Head of caudate nucleus (tissue), 42 donors: ENCODE measurements around the gene TM4SF4.

Source experiments
- DNase-seq, 42 donors: peaks; one replicate each; pipeline versions ENCODE4 v3.0.0 to v3.0.0-alpha.2; 2020 to 2021; ENCODE audit warnings: mixed read lengths in 7 of 42
- intact Hi-C: fragments of 100-400 bp; cut with DNase I; formaldehyde crosslinking; loops from one replicate; pipeline ENCODE4 v1.15.0; 2022

TM4SF4 gene

DNA sequence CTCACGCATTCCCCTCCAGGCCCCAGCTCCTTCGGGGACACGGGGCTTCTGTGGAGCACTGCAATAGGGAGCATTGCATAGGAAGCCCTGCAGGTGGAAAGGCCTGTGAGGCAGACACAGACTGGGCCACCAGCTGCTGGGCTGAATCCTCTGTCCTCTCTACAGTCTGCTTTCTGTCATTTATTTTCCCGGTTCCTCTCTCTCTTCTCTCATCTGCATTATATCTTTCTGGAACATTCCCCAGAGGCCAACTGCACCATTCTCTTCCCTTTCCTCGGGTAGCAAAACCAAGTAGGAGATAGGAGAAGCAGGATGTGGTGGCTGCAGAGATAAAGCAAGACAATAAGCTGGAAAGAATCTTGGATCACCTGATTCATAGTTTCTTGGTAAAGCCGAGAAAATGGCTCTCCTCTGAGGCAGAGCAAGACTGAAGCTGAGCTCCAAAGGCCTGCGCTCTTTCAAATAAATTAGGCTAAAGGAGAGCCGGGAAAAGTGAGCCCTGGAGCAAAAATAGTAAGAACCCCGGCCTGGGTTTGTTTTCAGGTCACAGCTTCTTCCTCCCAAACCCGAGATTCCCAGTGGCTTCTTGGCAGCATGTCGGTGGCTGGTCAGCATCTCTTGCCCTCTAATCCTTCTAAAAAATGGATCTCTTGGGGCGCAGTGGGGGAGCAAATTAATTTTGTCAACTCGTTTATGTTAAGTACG, 5.3 kb downstream of the TM4SF4 start:
- intact Hi-C loops = loop anchor here (10.0 kb wide), 1 partner anchor 85 kb away; no protein-coding TSS in a partner anchor
- no peak for DNase-seq

DNA sequence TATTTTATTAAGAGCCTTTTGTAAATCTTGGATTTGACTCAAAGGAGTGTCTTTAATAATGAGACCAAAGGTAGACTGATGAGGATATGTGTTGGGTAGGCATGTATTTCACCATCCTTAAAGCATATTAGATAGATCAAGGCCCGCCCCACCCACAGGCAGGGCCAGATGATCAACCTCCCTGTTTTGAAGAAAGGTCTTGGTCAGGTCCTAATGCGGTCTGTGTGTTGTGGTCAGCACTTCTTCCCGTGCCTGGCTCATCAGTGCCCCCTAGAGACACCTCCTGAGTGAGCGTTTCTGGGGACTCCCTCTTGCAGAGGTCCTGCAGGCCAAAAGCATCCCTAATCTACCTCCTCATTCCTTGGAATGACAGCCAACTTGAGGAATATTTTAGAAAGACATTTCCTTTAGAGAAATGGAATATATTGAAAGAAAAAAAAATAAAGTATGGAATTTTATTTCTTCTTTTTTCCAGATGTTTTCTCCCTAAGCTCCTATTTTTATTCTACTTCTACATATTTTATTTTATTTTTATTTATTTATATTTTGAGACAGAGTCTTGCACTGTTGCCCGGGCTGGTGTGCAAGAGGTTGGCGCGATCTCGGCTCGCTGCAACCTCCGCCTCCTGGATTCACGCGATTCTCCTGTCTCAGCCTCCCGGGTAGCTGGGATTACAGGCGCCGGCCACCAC, 6.0 kb downstream of the TM4SF4 start:
- intact Hi-C loops = loop anchor here (10.0 kb wide), 1 partner anchor 86 kb away; no protein-coding TSS in a partner anchor

DNA sequence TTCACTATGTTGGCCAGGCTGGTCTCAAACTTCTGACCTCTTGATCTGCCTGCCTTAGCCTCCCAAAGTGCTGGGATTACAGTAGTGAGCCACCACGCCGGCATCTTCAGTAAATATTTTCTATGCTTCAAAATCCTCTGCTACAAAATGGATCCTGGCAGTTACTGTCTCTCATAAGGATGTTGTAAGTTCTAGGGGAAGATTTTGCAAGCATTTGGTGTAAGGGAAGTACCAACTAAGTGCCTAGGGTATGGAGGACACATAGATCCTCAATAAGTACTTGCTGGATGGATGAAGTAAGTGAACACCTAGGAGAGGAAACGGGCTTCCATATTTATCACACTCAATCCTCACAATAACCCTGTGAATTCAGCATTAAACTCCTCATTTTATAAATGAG, 6.6 kb downstream of the TM4SF4 start:
- DNase-seq = no peak
- intact Hi-C loops = loop anchor here (10.0 kb wide), 1 partner anchor 86 kb away; no protein-coding TSS in a partner anchor

More for the DNA sequence above, 6.0 kb downstream of the TM4SF4 start:
- DNase-seq = peak in 41 of 42 donors; percentile 18 to 86 (median 66)

DNA sequence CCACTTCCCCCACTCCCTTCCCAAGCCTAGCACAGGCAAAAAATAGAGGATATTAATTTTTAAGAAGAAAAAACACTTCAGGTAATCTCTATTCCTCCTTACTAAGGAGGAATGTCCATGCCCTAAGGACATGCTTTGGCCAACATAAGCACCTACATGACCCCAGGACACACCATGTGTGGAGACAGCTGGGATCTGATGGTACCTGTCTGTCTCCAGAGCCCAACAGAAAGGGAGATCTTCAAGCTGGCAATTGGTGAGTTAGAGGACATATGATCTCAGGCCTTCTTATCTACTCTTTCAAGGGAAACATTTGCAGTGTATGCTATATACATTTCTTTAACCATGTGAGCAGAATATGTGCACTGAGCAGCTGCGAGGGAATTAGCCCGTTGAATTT, 7.0 kb downstream of the TM4SF4 start:
- no peak for DNase-seq
- intact Hi-C loops = loop anchor here (10.0 kb wide), 1 partner anchor 87 kb away; no protein-coding TSS in a partner anchor

DNA sequence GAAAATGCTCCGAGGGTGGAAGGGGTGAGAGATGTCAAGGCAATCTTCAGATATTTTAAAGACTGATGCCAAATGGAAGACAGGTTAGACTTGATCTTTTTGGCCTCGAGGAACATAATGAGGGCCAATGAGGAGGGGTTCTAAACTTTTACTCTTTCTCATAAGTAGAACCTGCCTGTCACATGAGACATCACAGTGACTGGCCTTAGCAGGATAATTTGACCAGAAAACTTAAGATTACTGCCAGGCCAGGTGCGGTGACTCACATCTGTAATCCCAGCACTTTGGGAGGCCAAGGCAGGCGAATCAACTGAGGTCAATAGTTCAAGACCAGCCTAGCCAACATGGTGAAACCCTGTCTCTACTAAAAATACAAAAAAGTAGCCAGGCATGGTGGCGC, 12.2 kb downstream of the TM4SF4 start:
- DNase-seq = no peak
- intact Hi-C loops = loop anchor here (10.0 kb wide), 1 partner anchor 92 kb away; no protein-coding TSS in a partner anchor

DNA sequence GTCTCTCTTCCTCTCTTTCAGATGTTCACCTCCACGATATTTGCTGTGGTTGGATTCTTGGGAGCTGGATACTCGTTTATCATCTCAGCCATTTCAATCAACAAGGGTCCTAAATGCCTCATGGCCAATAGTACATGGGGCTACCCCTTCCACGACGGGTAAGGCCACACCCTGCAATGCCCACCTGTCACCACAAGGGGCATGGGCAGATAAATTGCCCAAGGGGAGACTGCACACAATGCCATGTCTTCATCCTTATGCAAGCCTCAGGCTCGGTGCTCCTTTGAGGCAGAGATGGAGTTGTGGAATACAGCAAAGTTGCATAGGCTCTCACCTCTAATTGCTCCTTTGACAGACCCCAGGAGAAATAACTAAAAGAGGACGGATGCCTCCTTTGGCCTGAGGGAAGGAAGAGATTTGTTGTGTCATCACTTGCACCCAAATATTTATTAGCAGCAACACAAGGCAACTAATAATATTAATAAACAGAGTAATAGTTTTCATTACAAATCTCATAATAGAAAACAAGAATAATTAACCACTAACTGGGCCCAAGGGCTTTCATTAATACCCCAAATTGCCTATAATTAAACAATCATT, 13.2 kb downstream of the TM4SF4 start:
- intact Hi-C loops = loop anchor here (10.0 kb wide), 1 partner anchor 93 kb away; no protein-coding TSS in a partner anchor
- no peak for DNase-seq

DNA sequence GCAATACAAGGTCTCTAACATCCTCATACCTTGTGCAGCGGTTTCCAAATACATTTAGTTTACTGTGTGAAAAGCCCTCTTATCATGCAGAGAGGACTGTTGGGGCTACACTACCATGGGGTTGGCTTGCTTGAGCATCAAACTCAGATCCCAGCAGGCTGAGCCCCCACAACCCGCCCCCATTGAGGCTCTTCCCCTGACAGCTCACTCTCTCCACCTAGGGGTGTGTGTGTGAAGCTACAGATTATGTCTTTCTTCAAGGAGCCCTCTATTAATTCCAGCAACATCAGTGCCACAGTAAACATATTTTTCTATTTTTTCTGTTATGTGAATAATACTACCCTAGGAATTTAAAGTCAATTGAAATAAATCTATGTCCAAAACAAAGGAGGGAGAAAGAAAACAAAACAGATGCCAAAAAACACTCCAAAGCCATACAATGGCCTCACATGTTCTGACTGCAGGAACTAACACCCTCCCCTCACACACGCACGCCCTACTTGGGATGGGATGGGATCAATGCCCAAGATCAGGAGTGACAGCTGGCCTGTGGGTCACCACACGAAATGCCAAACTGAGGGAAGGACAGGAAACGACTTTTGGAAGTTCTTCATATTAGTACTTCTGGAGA, 14.7 kb downstream of the TM4SF4 start:
- no peak for DNase-seq
- intact Hi-C loops = loop anchor here (10.0 kb wide), 1 partner anchor 94 kb away; no protein-coding TSS in a partner anchor

DNA sequence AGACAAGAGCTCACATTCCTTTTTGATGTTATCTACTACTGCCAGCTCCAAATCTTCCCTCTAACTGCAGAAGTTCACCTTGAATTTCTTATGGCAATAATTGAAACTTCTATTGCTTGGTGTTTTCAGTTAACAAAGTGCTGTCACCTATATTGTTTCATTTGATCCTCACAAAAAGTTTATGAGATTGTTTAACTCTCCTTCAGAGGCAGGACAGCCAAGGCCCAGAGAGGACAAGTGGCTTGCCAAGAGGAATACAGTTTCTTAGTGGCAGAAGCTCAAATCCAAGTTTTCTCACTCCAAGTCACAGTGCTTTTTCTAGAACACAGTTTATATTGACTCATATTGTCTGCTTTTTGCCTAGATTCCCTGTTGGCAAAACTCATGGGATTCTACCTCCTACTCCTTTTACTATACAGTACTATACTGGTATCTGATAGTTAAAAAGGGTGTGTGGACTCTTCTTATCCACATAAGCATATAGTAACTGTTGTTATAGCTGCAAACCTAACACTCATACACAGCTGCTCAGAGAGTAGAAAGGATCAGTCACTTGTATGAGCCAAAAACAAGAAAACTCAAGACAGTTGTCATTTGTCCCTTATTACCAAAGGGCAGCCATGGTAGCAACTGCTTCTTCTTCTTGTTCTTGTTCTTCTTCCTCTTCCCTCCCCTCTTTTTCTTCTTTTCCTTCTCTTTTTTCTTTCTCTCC, 15.9 kb downstream of the TM4SF4 start:
- intact Hi-C loops = no loop called here
- DNase-seq = no peak

DNA sequence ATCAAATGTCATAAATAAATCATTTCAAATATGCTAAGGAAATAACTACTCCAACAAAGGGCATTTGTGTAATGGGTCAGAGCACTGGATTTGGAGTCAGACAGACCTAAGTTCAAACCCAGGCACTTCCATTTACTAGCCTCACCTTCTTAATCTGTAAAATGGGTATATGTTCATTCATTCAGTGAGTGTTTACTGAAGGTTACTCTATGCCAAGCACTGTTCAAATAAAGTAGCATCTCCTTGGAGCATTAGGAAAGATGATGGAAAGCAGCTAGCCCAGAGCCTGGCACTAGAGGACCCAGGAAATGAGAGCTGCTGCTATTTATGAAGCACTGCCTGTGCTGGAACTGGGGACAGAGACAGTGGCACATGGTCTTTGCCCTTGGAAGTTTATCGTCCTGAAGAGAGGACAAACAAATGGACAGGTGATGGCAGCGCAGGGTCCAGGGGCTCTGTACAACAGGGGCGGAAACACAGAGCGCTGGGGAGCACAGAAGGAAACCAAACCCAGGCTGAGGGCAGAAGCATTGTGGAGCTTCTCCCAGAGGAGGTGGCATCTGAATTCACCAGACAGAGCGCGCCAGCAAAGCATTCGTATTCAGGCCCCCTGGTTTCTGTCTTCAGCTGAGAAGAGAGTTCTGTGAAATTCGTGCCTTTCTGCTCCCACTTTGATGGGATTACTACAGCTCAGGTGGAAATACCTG, 19.0 kb downstream of the TM4SF4 start:
- intact Hi-C loops = no loop called here
- no peak for DNase-seq

DNA sequence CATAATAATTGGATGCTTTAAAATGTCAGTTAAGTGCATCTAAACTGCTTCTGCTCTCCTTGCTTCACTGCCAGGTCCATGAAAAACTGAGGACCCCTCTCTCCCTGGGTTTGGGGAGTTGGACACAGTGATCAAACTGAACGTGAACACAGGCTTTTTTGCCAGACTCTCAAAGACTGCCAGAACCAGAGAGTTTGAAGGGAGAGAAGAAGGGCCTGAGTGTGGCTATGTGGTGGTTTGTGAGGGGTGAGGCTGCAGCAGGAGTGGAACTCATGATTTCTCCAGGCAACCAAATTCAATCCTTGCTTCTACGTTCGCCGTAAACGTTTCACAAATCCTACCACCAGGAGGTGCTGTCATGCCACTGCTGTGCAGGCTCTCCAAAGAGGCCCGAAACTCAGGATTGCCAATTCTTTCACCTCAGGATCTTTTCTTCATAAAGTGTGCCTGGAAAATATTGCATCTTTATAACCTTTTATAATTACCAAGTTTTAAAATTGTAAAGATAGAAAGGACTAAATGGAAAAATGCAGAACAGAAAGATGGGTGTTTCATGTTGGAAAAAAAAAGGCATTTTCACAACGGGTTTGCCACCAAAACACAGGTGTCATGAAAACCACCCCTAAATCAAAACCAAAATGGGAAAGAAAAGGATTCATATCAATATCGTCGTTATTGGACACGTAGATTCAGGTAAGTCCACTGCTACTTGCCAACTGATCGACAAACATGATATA, 19.7 kb downstream of the TM4SF4 start:
- intact Hi-C loops = no loop called here
- DNase-seq = peak; percentile 16 to 84 (median 62)

DNA sequence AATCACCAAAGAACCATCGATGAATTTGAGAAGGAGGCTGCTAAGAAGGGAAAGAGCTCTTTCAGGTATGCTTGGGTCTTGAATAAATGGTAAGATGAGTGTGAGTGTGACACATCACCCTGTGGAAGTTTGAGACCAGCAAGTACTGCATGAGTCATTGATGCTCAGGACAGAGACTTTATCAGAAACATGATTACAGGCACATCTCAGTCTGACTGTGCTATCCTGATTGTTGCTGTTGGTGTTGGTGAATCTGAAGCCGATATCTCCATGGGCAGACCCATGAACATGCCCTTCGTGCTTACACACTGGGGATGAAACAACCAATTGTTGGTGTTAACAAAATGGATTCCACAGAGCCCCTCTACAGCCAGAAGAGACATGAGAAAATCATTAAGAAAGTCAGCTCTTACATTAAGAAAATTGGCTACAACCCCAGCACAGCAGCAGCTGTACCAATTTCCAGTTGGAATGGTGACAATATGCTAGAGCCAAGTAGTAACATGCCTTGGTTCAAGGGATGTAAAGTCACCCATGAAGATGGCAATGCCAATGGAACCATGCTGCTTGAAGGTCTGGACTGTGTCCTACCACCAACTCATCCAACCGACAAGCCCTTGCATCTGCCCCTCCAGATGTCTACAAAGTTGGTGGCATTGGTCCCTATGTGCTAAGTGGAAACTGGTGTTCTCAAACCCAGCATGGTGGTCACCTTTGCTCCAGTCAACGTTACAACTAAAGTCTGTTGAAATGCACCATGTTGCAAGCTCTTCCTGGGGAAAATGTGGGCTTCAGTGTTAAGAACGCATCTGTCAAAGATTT, 20.5 kb downstream of the TM4SF4 start:
- intact Hi-C loops = no loop called here
- DNase-seq = no peak

DNA sequence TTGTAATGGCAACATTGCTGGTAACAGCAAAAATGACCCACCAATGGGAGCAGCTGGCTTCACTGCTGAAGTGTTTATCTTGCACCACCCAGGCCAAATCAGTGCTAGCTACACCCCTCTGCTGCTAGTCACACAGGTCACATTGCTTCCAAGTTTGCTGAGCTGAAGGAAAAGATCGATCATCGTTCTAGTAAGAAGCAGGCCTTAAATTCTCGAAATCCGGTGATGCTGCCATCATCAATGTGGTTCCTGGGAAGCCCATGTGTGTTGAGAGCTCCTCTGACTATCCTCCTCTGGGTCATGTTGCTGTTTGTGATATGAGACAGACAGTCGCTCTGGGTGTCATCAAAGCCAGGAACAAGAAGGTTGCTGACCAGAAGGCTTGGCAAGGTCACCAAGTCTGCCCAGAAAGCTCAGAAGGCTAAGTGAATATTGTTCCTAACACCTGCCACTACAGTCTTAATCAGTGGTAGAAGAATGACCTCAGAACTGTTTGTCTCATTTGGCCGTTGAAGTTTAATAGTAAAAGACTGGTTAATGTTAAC, 21.2 kb downstream of the TM4SF4 start:
- DNase-seq = no peak
- intact Hi-C loops = no loop called here

DNA sequence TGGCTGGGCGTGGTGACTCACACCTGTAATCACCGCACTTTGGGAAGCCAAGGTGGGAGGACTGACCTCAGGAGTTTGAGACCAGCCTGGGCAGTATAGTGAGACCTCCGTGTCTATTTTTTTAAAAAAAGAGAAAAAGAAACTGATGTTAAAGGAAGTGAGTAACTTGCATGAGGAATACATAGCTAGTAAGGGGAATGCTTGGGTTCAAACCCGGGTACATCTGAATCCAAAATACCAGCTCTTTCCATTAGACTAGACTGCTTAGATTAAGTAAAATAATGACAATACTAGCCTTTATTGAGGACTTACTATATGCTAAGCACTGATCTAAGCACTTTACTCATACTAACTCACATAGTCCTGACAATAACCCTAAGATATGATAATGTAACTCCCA, 22.4 kb downstream of the TM4SF4 start:
- DNase-seq = no peak
- intact Hi-C loops = no loop called here

DNA sequence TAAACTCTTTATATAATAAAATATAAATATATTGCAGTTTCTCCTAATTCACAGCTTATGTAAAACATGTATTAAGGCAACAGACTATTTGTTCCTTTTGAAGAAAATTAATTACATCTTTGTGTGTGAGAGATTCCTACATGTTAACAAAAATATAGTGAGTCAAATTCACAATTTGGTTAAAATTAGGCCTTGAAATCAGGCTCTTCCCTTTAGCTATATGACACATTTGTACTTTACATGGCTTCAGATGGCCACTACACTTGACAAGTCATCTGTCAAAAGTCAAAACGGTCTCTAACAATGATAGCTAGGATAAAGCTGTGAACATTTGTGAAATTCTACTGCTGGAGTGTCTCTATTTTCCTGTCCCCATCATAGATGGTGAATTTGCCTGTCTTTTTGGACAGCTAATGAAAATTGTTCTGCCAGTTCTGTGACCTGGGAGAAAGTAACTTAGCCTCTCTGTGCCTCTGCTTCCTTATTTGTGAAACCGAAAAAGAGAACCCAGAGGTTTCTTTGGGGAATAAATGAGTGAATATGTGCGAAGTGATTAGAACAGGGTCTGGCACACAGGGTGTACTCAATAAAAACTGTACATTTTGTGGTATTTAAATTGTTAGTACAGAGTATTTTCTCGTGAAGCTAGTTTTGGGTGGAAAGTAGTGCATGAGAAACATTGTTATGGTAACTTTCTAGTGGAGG, 23.6 kb downstream of the TM4SF4 start:
- no peak for DNase-seq
- intact Hi-C loops = no loop called here

DNA sequence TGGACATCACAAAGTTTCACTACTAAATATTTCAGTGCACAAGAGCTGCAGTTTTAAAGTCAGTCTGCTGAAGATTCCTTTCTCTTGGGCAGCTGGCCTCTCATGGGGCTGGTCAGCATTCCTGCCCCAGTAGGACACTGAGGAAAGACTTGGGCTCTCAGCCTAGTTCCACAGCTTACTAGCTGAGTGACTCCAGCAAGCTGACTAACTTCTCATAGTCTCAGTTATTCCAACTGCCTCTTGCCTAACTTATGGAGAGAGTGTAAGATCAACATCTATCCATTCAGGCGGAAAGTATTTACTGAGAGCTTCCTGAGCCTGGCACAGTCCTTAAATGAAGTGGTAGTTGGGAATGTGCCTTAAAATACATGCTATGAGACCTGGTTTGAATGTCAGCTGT, 27.0 kb downstream of the TM4SF4 start:
- intact Hi-C loops = no loop called here

DNA sequence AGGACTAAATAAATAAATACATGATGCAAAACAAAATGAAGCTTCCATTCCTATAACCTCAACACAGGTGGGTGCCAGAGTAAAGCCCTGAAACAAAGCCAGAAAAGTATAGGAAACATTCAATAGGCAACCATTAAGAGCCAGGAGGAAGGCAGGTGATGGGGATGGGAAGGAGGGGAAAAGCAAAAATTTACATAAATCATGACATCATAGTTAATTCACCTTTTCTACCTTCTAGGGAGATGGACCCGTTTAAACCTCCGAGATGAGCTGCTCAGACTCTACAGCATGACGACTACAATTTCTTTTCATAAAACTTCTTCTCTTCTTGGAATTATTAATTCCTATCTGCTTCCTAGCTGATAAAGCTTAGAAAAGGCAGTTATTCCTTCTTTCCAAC, 27.9 kb downstream of the TM4SF4 start:
- intact Hi-C loops = no loop called here
- no peak for DNase-seq

More for the DNA sequence above, 27.0 kb downstream of the TM4SF4 start:
- DNase-seq = no peak
